ENCODE data around the gene TLE7. TPM values are rescaled to one million over a fixed set of nuclear protein-coding genes. Genes with fewer than 3 reads are reported as not detected.
A peak's percentile ranks its signal among the peaks of the same experiment; 100 is the strongest.

Gene TLE7
- total RNA-seq, 1 experiment from 2014 or later = not detected

DNA sequence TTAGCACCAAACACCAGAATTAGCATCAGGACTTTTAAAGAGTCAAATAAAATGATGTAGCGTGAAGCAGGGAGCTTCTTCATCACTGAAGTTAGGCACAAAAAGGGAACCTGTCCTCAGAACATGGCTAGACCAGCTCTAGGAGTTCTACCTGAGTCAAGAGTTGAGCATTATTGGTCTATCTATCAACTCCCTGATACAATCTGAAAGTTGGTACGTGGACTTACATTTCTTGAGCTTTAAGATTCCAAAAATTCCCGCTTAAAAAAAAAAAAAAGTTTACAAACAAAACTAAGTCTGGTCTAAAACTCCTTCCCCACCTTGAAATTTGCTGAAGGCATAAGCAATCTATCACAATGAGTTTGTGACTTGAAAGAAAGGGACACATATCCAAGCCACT, 12.3 kb downstream of the TLE7 start:
- Mint-ChIP-seq H3K27ac (ENCODE audit: unreplicated experiment) (no peak overlapping the region), H3K36me3 (ENCODE audit: insufficient read depth, unreplicated experiment) (peaks cover 12% of the 10 kb centered on the region), H3K4me1 (ENCODE audit: low read depth, unreplicated experiment) (peaks cover 14% of the 10 kb centered on the region), H3K9me3 (ENCODE audit: low read depth, unreplicated experiment) (no peaks in the 10 kb centered on the region), H3K4me3 (ENCODE audit: low read depth, unreplicated experiment) (no peak overlapping the region), H3K27me3 (ENCODE audit: unreplicated experiment) (peaks cover 54% of the 10 kb centered on the region)
- intact Hi-C loops (cut with micrococcal nuclease; ENCODE audit: unreplicated experiment) = loop anchor here (5.0 kb wide), 1 partner anchor 53 kb away; no protein-coding TSS in a partner anchor
- DNase-seq = no peak
- TF ChIP-seq, protein P1, sequence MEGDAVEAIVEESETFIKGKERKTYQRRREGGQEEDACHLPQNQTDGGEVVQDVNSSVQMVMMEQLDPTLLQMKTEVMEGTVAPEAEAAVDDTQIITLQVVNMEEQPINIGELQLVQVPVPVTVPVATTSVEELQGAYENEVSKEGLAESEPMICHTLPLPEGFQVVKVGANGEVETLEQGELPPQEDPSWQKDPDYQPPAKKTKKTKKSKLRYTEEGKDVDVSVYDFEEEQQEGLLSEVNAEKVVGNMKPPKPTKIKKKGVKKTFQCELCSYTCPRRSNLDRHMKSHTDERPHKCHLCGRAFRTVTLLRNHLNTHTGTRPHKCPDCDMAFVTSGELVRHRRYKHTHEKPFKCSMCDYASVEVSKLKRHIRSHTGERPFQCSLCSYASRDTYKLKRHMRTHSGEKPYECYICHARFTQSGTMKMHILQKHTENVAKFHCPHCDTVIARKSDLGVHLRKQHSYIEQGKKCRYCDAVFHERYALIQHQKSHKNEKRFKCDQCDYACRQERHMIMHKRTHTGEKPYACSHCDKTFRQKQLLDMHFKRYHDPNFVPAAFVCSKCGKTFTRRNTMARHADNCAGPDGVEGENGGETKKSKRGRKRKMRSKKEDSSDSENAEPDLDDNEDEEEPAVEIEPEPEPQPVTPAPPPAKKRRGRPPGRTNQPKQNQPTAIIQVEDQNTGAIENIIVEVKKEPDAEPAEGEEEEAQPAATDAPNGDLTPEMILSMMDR (IDR thresholded peaks at IDR 0.05; ENCODE audit: unreplicated experiment) = no peak
- no TSS peak for BruUV-seq (replicated peaks)
- CTCF ChIA-PET = interaction anchor here (0.7 kb wide), 1 partner anchor 9 kb away, joined by 3 read pairs; no protein-coding TSS in a partner anchor

DNA sequence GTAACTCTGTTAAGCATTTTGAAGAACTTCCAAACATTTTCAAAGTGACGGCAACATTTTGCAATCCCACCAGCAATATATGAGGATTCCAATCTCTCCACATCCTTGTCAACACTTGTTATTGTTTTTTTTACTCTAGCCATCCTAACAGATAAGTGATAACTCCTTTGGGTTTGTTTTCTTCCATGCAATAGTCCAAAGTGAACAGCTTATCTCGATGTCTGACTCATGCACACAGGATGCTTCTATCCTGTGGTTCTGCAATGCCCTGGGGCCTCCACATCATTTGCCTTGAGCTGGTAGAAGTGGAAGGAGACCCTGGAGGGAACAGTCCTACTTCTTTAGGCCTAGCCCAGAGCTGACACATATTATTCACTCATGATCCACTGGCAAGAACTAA, 13.0 kb downstream of the TLE7 start:
- no peak overlapping the region for H3K4me3 Mint-ChIP-seq (ENCODE audit: low read depth, unreplicated experiment)
- no peaks in the 10 kb centered on the region for H3K9me3 Mint-ChIP-seq (ENCODE audit: low read depth, unreplicated experiment)
- DNase-seq = no peak
- peaks cover 12% of the 10 kb centered on the region for H3K36me3 Mint-ChIP-seq (ENCODE audit: insufficient read depth, unreplicated experiment)
- TF ChIP-seq, protein P1 (IDR thresholded peaks at IDR 0.05; ENCODE audit: unreplicated experiment) = no peak
- CTCF ChIA-PET = interaction anchor here (0.7 kb wide), 1 partner anchor 10 kb away, joined by 3 read pairs; no protein-coding TSS in a partner anchor
- H3K27me3 Mint-ChIP-seq (ENCODE audit: unreplicated experiment) = peaks cover 61% of the 10 kb centered on the region
- intact Hi-C loops (cut with micrococcal nuclease; ENCODE audit: unreplicated experiment) = loop anchor here (5.0 kb wide), 1 partner anchor 53 kb away; no protein-coding TSS in a partner anchor
- H3K4me1 Mint-ChIP-seq (ENCODE audit: low read depth, unreplicated experiment) = peaks cover 14% of the 10 kb centered on the region
- BruUV-seq (replicated peaks) = no TSS peak
- no peak overlapping the region for H3K27ac Mint-ChIP-seq (ENCODE audit: unreplicated experiment)

DNA sequence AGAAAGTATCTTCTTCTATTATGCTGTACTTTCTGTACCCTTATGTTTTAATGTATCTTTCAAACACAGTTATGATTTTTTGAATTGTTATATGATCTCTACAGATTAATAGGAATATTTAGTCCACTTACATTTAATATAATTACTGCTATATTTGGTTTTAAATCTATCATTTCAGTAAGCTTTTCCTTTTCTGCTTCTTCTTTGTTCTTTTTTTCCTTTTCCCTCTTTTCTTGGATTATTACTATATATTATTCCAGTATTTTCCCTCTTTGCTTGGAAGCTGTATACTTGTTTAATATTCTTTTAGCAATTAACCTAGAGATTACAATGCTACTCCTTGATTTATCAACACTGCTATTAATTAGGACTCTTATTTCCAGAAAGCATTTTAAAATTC, 13.5 kb downstream of the TLE7 start:
- BruUV-seq (replicated peaks) = no TSS peak

DNA sequence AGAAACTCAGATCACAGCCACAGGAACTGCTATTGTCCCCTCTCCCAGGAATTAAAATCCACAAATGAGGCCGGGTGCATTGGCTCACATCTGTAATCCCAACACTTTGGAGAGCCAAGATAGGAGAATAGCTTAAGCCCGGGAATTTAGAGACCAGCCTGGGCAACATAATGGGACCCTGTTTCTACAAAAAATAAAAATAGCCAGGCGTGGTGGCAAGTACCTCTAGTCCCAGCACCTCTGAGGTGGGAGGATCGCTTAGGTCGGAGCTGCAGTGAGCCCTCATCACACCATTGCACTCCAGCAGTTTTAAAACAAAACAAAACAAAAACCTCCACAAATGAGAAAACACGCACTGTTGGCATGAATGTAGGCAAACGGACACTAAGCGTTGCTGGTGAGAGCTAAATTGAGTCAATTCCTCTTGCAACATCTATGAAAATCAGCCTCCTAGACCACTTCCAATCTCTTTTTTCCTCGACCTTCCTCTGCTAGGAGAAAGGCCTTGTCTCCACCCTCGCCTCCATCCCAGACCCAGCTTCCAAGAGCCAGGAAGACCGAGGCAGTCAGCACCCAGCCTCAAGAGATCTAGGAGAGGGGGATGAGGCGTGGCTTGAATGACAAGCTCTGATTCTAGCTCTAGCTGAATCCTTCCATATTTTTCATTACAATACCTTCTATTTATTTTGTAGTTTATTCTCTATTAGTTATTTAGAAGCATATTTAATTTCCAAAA, 14.8 kb downstream of the TLE7 start:
- H3K4me3 Mint-ChIP-seq (ENCODE audit: low read depth, unreplicated experiment) = peak overlapping the region; percentile 72
- intact Hi-C loops (cut with micrococcal nuclease; ENCODE audit: unreplicated experiment) = loop anchor here (5.0 kb wide), 1 partner anchor 55 kb away; no protein-coding TSS in a partner anchor
- CTCF ChIA-PET = interaction anchor here (0.6 to 2.0 kb wide), 3 partner anchors 15 to 415 kb away, joined by 3 to 10 read pairs (median 8); no protein-coding TSS in a partner anchor
- H3K9me3 Mint-ChIP-seq (ENCODE audit: low read depth, unreplicated experiment) = no peaks in the 10 kb centered on the region
- DNase-seq = no peak
- H3K27ac Mint-ChIP-seq (ENCODE audit: unreplicated experiment) = peak overlapping the region; percentile 95
- peaks cover 14% of the 10 kb centered on the region for H3K4me1 Mint-ChIP-seq (ENCODE audit: low read depth, unreplicated experiment)
- BruUV-seq (replicated peaks) = TSS peak; percentile 100
- TF ChIP-seq, protein P1 (IDR thresholded peaks at IDR 0.05; ENCODE audit: unreplicated experiment) = no peak
- peaks cover 12% of the 10 kb centered on the region for H3K36me3 Mint-ChIP-seq (ENCODE audit: insufficient read depth, unreplicated experiment)
- H3K27me3 Mint-ChIP-seq (ENCODE audit: unreplicated experiment) = peaks cover 74% of the 10 kb centered on the region

More for the DNA sequence above, 13.5 kb downstream of the TLE7 start:
- Mint-ChIP-seq H3K36me3 (ENCODE audit: insufficient read depth, unreplicated experiment) (peaks cover 12% of the 10 kb centered on the region), H3K4me3 (ENCODE audit: low read depth, unreplicated experiment) (no peak overlapping the region), H3K4me1 (ENCODE audit: low read depth, unreplicated experiment) (peaks cover 14% of the 10 kb centered on the region), H3K27ac (ENCODE audit: unreplicated experiment) (no peak overlapping the region), H3K27me3 (ENCODE audit: unreplicated experiment) (peaks cover 66% of the 10 kb centered on the region), H3K9me3 (ENCODE audit: low read depth, unreplicated experiment) (no peaks in the 10 kb centered on the region)
- no peak for DNase-seq
- TF ChIP-seq, protein P1 (IDR thresholded peaks at IDR 0.05; ENCODE audit: unreplicated experiment) = no peak
- intact Hi-C loops (cut with micrococcal nuclease; ENCODE audit: unreplicated experiment) = loop anchor here (5.0 kb wide), 1 partner anchor 54 kb away; no protein-coding TSS in a partner anchor
- CTCF ChIA-PET = no interaction called here
